Spleen (tissue), 11 donors: ENCODE results near the gene PLXNA3. TPM values are rescaled to one million over a fixed set of nuclear protein-coding genes. Genes with fewer than 3 reads are reported as not detected.
A peak's percentile ranks its signal among the peaks of the same experiment; 100 is the strongest.

Experiments
- DNase-seq: peaks from one replicate; pipeline ENCODE4 v3.0.0-alpha.2; 2020
- H3K27ac ChIP-seq, 8 donors: fragments of 200-600 bp; sonication (generic) in 7 of 8; 1 replicate in 4 of 8; 2 replicates in 4 of 8; pipeline versions ENCODE4 v1.5.0 to v1.8.0; 2016 to 2021; ENCODE audit warnings: inconsistent platforms in 4 of 8, mild to moderate bottlenecking in 4 of 8, moderate library complexity in 1 of 8
- H3K27me3 ChIP-seq, 7 donors: fragments of 200-600 bp; sonication (generic) in 6 of 7; replicated peaks in 1 of 7; 1 replicate in 4 of 7; 2 replicates in 3 of 7; pipeline versions ENCODE4 v1.5.0 to v1.8.0; 2016 to 2021; ENCODE audit warnings: inconsistent platforms in 3 of 7, mild to moderate bottlenecking in 1 of 7
- H3K36me3 ChIP-seq, 6 donors: fragments of 200-600 bp; sonication (generic) in 5 of 6; 1 replicate in 4 of 6; 2 replicates in 2 of 6; pipeline versions ENCODE4 v1.5.0 to v1.8.0; 2016 to 2021; ENCODE audit warnings: inconsistent platforms in 2 of 6
- H3K4me1 ChIP-seq, 6 donors: fragments of 200-600 bp; sonication (generic) in 5 of 6; 1 replicate in 3 of 6; 2 replicates in 3 of 6; pipeline versions ENCODE4 v1.5.0 to v1.8.0; 2016 to 2021; ENCODE audit warnings: inconsistent platforms in 3 of 6
- H3K4me3 ChIP-seq, 8 donors: fragments of 200-600 bp; sonication (generic) in 7 of 8; 1 replicate in 4 of 8; 2 replicates in 4 of 8; pipeline versions ENCODE4 v1.5.0 to v1.8.0; 2016 to 2021; ENCODE audit warnings: inconsistent platforms in 4 of 8, mild to moderate bottlenecking in 4 of 8, moderate library complexity in 2 of 8
- H3K9me3 ChIP-seq, 8 donors: fragments of 200-600 bp; sonication (generic) in 7 of 8; 1 replicate in 4 of 8; 2 replicates in 4 of 8; pipeline versions ENCODE4 v1.5.0 to v1.8.0; 2016 to 2021; ENCODE audit warnings: inconsistent platforms in 4 of 8
- POLR2A ChIP-seq, 3 donors: fragments of 450-650 bp; IDR thresholded peaks; one replicate each; pipeline ENCODE4 v1.5.1; 2017; ENCODE audit warnings: antibody characterized with exemption in 3 of 3, mild to moderate bottlenecking in 1 of 3
- POLR2AphosphoS5 ChIP-seq, 3 donors: sonication (generic); formaldehyde crosslinking; IDR thresholded peaks; one replicate each; pipeline ENCODE4 v1.5.1; 2017; ENCODE audit warnings: antibody characterized with exemption in 3 of 3
- WGBS, 5 donors: extraction: QIAGEN DNeasy Blood & Tissue Kit in 3 of 5; methylation state at CpG; one replicate each; pipeline versions ENCODE4 v1.1.5 to v1.1.7; 2013 to 2018; 5-methylcytosine and 5-hydroxymethylcytosine counted together
- intact Hi-C: fragments of 100-400 bp; cut with DNase I; formaldehyde crosslinking; loops from one replicate; pipeline ENCODE4 v1.15.0; 2023; ENCODE audit warnings: low total_unique reads
- polyA plus RNA-seq, 3 donors: library from polyadenylated mRNA; stranded (reverse); fragments of 200-250 nt; gene quantifications; one replicate each; pipeline ENCODE4 v1.2.1, GENCODE V29; 2013
- total RNA-seq, 7 donors: library from RNA; depleted of rRNA in 3 of 7; stranded (reverse); fragments of >200 nt in 3 of 7; fragmentation: NEBNext Ultra II Directional in 4 of 7; extraction: Animal tissue kit (Norgen Biotek cat#: 25700) in 4 of 7; gene quantifications; one replicate each; pipeline versions ENCODE4 v1.1.0 to v1.2.1, GENCODE V29; 2016 to 2021
- TF ChIP-seq, protein P1 (sequence below), 11 experiments: fragments of 200-600 bp in 7 of 11; fragments of 450-650 bp in 4 of 11; sonication (generic) in 4 of 11; IDR thresholded peaks in 8 of 11; conservative IDR thresholded peaks in 3 of 11; 1 replicate in 7 of 11; 2 replicates in 4 of 11; pipeline versions ENCODE4 v1.4.0 to v1.8.0; 2016 to 2021; ENCODE audit warnings: antibody characterized with exemption in 11 of 11, inconsistent platforms in 4 of 11, mild to moderate bottlenecking in 1 of 11
- donor health status: healthy with polysubstance abuse.
- donor health status: DM: no; HTN: no; CAD: no; lungs with moderate emphysema.
- donor health status: DM: no; HTN: no; CAD: no.
- donor health status: Bipolar disorder and iron deficiency.
- donor health status: healthy.
- donor health status: DM: no; HTN: no; CAD: no.
- donor health status: DM: yes; HTN: yes; CAD: no.

Gene PLXNA3
- total and polyA plus RNA-seq, 10 donors = 2.5 to 46.8 (median 14.7) TPM

- 70 to 80% (median 75%) methylated on average over 19 to 25 of the region's 25 CpGs for WGBS, 5 donors
- Histone ChIP-seq H3K27ac (peak overlapping the region in 7 of 8 donors; percentile 84 to 93 (median 90)), H3K27me3 (no peaks in the 10 kb centered on the region), H3K36me3 (no peaks in the 10 kb centered on the region), H3K9me3 (no peaks in the 10 kb centered on the region), H3K4me3 (peak overlapping the region in 3 of 8 donors; percentile 54 to 82 (median 69)), H3K4me1 (peaks cover 0 to 22% (median 10%) of the 10 kb centered on the region in 6 donors)
- intact Hi-C loops = no loop called here
- peak; percentile 82 for DNase-seq
- no peak for TF ChIP-seq POLR2A (IDR thresholded peaks at IDR 0.05)
- TF ChIP-seq, protein P1, sequence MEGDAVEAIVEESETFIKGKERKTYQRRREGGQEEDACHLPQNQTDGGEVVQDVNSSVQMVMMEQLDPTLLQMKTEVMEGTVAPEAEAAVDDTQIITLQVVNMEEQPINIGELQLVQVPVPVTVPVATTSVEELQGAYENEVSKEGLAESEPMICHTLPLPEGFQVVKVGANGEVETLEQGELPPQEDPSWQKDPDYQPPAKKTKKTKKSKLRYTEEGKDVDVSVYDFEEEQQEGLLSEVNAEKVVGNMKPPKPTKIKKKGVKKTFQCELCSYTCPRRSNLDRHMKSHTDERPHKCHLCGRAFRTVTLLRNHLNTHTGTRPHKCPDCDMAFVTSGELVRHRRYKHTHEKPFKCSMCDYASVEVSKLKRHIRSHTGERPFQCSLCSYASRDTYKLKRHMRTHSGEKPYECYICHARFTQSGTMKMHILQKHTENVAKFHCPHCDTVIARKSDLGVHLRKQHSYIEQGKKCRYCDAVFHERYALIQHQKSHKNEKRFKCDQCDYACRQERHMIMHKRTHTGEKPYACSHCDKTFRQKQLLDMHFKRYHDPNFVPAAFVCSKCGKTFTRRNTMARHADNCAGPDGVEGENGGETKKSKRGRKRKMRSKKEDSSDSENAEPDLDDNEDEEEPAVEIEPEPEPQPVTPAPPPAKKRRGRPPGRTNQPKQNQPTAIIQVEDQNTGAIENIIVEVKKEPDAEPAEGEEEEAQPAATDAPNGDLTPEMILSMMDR (IDR thresholded peaks at IDR 0.05 in 8 of 11, conservative IDR thresholded peaks at IDR 0.05 in 3 of 11) = no peak
- TF ChIP-seq POLR2AphosphoS5 (IDR thresholded peaks at IDR 0.05) = peak in 1 of 3 donors; percentile 31
Measured at GRCh38 chrX:154517101-154517781, 59.2 kb downstream of the PLXNA3 start.

DNA sequence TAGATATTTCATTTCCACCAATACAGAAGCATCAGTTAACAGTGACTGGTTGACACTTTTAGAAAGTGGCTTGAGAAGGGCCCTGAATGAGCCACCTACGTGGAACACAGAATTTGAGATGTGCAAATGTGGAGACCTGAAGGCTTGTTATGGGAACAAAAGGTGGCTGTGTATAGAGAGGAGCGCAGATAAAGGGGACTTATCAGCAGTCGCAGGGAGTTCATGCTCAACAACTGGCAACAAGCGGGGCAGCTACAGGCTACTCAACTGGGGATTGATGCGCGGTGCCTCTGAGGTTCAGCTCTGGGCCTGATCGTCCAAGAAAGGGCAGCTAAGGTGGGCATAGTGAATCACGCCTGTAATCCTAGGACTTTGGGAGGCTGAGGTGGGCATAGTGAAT is 61.3 kb downstream of the PLXNA3 start:
- intact Hi-C loops = no loop called here
- Histone ChIP-seq H3K9me3 (no peaks in the 10 kb centered on the region), H3K36me3 (no peaks in the 10 kb centered on the region), H3K27ac (no peak overlapping the region), H3K4me3 (no peak overlapping the region), H3K27me3 (no peaks in the 10 kb centered on the region), H3K4me1 (peaks cover 0 to 22% (median 10%) of the 10 kb centered on the region in 6 donors)
- TF ChIP-seq POLR2A (IDR thresholded peaks at IDR 0.05) (no peak), POLR2AphosphoS5 (IDR thresholded peaks at IDR 0.05) (no peak)
- TF ChIP-seq, protein P1 (IDR thresholded peaks at IDR 0.05 in 8 of 11, conservative IDR thresholded peaks at IDR 0.05 in 3 of 11) = no peak
- WGBS, 5 donors = 90 to 100% (median 95%) methylated on average over 3 to 8 of the region's 8 CpGs
- no peak for DNase-seq

DNA sequence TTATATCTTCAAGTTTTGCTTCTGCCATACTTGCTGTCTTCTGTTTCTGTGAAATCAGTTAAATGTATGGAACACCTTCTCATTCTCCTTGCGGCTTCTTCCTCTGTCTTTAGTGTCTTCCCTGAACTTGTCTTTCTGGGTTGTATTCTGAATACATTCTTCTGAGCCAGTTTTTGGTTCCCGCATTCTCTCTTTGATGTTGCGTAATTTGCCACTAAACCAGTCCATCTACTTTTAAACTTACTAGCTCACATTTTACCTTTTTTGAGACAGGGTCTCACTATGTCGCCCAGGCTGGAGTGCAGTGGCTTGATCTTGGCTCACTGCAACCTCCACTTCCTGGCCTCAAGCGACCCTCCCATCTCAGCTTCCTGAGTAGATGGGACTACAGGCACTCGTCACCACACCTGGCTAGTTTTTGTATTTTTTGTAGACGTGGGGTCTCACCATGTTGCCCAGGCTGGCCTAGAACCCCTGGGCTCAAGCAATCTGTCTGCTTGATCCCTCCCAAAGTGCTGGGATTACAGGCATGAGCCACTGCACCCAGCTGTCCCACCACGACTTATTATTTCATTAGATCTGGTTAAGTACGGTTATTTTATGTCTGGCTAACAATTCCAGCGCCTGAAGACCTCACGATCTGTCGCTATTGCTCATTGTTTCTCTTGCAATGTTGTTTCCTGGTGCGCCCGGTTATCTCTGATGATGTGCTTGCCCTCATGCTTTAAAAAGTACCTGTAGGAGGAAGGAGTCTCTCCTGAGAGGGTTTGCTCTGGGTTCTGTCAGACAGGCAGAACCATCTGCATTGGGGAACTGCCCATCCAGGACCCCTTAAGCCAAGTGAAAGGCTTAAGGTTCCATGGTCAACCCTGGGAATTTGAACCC is 67.8 kb downstream of the PLXNA3 start:
- no peak for DNase-seq
- Histone ChIP-seq H3K36me3 (peaks cover 0 to 7% (median 0%) of the 10 kb centered on the region in 6 donors), H3K9me3 (no peaks in the 10 kb centered on the region), H3K27me3 (no peaks in the 10 kb centered on the region), H3K27ac (no peak overlapping the region), H3K4me1 (peaks cover 0 to 11% (median 10%) of the 10 kb centered on the region in 6 donors), H3K4me3 (no peak overlapping the region)
- TF ChIP-seq, protein P1 (IDR thresholded peaks at IDR 0.05 in 8 of 11, conservative IDR thresholded peaks at IDR 0.05 in 3 of 11) = no peak
- TF ChIP-seq POLR2A (IDR thresholded peaks at IDR 0.05) = no peak
- TF ChIP-seq POLR2AphosphoS5 (IDR thresholded peaks at IDR 0.05) = no peak
- 72 to 81% (median 77%) methylated on average over 14 of the region's 14 CpGs for WGBS, 5 donors
- intact Hi-C loops = no loop called here
